Hepatocyte (in vitro differentiated cells): ENCODE results near the gene CPEB4. TPM values are rescaled to one million over a fixed set of nuclear protein-coding genes. Genes with fewer than 3 reads are reported as not detected.

Experiments used
- DNase-seq: peaks from one replicate; pipeline ENCODE4 v3.0.0-alpha.2; 2016; ENCODE audit warnings: low spot score
- H2AFZ ChIP-seq: fragments of 200-600 bp; sonication (generic); 2 replicates; pipeline ENCODE4 v1.6.0; 2016; ENCODE audit warnings: antibody characterized with exemption, mild to moderate bottlenecking
- H3K27ac ChIP-seq: fragments of 200-600 bp; sonication (generic); 2 replicates; pipeline ENCODE4 v1.5.1; 2016; ENCODE audit warnings: mild to moderate bottlenecking
- H3K27me3 ChIP-seq: fragments of 200-600 bp; sonication (generic); 2 replicates; pipeline ENCODE4 v1.6.1; 2016
- H3K36me3 ChIP-seq: fragments of 200-600 bp; sonication (generic); replicated peaks from 2 replicates; pipeline ENCODE4 v1.5.1; 2016; ENCODE audit warnings: low read depth; ENCODE audit not compliant: insufficient read depth
- H3K4me1 ChIP-seq: fragments of 200-600 bp; sonication (generic); 2 replicates; pipeline ENCODE4 v1.5.1; 2016; ENCODE audit warnings: mild to moderate bottlenecking, moderate library complexity; ENCODE audit not compliant: insufficient read depth
- H3K4me2 ChIP-seq: fragments of 200-600 bp; sonication (generic); 2 replicates; pipeline ENCODE4 v1.6.0; 2016
- H3K4me3 ChIP-seq: fragments of 200-600 bp; sonication (generic); 2 replicates; pipeline ENCODE4 v1.5.1; 2016; ENCODE audit warnings: mild to moderate bottlenecking
- H3K79me2 ChIP-seq: fragments of 200-600 bp; sonication (generic); 2 replicates; pipeline ENCODE4 v1.6.0; 2017; ENCODE audit warnings: mild to moderate bottlenecking
- H3K9me2 ChIP-seq: fragments of 200-600 bp; sonication (generic); replicated peaks from 2 replicates; pipeline ENCODE4 v1.6.0; 2017; ENCODE audit warnings: mild to moderate bottlenecking; ENCODE audit not compliant: insufficient read depth
- H3K9me3 ChIP-seq: fragments of 200-600 bp; sonication (generic); 2 replicates; pipeline ENCODE4 v1.5.1; 2016; ENCODE audit warnings: low read depth, mild to moderate bottlenecking
- H4K20me1 ChIP-seq: fragments of 200-600 bp; sonication (generic); 2 replicates; pipeline ENCODE4 v1.6.0; 2016; ENCODE audit warnings: mild to moderate bottlenecking; ENCODE audit not compliant: insufficient read depth, poor library complexity, severe bottlenecking
- EZH2 ChIP-seq: fragments of 200-600 bp; sonication (generic); IDR thresholded peaks from 2 replicates; pipeline ENCODE4 v1.6.1; 2016; ENCODE audit warnings: antibody characterized with exemption, mild to moderate bottlenecking, borderline replicate concordance
- EZH2phosphoT487 ChIP-seq: fragments of 200-600 bp; sonication (generic); IDR thresholded peaks from one replicate; pipeline ENCODE4 v1.6.1; 2018; ENCODE audit warnings: antibody characterized with exemption, mild to moderate bottlenecking, low read depth, moderate library complexity; ENCODE audit not compliant: unreplicated experiment, severe bottlenecking
- WGBS: methylation state at CpG from one replicate; pipeline ENCODE4 v1.1.6; 2016; ENCODE audit warnings: low lambda C conversion rate; ENCODE audit errors: missing lambda C conversion rate; 5-methylcytosine and 5-hydroxymethylcytosine counted together
- polyA plus RNA-seq: library from polyadenylated mRNA; unstranded; fragments of >200 nt; fragmentation: Nextera tagmentation; extraction: Ambion mirVana; gene quantifications from 2 replicates; pipeline ENCODE4 v1.2.1, GENCODE V29; 2016
- total RNA-seq: library from RNA; depleted of rRNA; stranded (reverse); fragments of >200 nt; gene quantifications from 2 replicates; pipeline ENCODE4 v1.2.3, GENCODE V29; 2014
- TF ChIP-seq, protein P1 (sequence below): fragments of 200-600 bp; sonication (generic); IDR thresholded peaks from 2 replicates; pipeline ENCODE4 v1.5.1; 2016; ENCODE audit warnings: antibody characterized with exemption, mild to moderate bottlenecking; ENCODE audit not compliant: poor library complexity

CPEB4 gene
- total and polyA plus RNA-seq, 2 experiments from 2014 or later = 13.3 to 49.2 TPM

DNA sequence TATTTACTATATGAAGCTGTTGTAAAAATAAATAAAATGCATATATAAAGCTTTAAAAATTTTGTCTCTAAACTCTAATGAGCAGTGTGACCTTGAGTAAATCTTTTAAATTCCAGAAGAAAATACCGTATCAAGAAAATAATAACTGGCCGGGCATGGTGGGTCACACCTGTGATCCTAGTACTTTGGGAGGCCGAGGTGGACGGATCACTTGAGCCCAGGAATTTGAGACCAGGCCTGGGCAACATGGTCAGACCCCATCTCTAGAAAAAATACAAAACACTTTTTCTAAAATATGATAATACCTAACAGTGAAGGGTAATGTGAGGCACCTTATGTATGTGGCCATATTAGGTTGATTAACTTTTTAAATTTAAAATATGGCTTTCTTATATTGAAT lies 8.5 kb downstream of the CPEB4 start:
- 98% methylated on average over 4 of the region's 4 CpGs for WGBS
- Histone ChIP-seq H3K4me2 (no peak overlapping the region), H3K79me2 (peaks cover 100% of the 10 kb centered on the region), H3K27ac (no peak overlapping the region), H3K9me3 (no peaks in the 10 kb centered on the region), H3K36me3 (no peaks in the 10 kb centered on the region), H3K27me3 (no peaks in the 10 kb centered on the region), H2AFZ (no peak overlapping the region), H3K4me3 (no peak overlapping the region), H3K4me1 (no peaks in the 10 kb centered on the region), H4K20me1 (peaks cover 55% of the 10 kb centered on the region), H3K9me2 (no peaks in the 10 kb centered on the region)
- no peak for DNase-seq
- TF ChIP-seq EZH2 = no peak
- no peak for TF ChIP-seq EZH2phosphoT487
- TF ChIP-seq, protein P1, sequence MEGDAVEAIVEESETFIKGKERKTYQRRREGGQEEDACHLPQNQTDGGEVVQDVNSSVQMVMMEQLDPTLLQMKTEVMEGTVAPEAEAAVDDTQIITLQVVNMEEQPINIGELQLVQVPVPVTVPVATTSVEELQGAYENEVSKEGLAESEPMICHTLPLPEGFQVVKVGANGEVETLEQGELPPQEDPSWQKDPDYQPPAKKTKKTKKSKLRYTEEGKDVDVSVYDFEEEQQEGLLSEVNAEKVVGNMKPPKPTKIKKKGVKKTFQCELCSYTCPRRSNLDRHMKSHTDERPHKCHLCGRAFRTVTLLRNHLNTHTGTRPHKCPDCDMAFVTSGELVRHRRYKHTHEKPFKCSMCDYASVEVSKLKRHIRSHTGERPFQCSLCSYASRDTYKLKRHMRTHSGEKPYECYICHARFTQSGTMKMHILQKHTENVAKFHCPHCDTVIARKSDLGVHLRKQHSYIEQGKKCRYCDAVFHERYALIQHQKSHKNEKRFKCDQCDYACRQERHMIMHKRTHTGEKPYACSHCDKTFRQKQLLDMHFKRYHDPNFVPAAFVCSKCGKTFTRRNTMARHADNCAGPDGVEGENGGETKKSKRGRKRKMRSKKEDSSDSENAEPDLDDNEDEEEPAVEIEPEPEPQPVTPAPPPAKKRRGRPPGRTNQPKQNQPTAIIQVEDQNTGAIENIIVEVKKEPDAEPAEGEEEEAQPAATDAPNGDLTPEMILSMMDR = no peak

DNA sequence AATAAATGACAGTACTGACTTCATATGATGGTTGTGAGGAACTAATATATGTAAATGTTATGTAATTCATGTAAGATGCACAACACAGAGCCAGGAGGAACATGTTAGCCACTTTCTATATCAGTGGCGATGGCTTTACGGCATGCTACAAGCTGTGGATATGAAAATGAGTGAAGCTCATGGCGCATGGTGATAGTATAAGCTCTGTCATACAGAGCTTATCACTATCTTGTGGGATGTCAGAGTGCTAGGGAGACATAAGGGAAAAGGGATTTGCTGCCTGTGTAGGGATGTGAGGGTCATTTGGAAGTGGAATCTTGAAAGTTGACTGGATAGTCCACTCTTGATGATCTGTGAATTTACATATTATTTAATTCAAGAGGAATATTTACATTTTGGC lies 13.6 kb downstream of the CPEB4 start:
- DNase-seq = no peak
- WGBS = 93% methylated on average over 3 of the region's 3 CpGs
- H3K27me3 ChIP-seq = no peaks in the 10 kb centered on the region
- no peak overlapping the region for H3K4me3 ChIP-seq
- no peaks in the 10 kb centered on the region for H3K36me3 ChIP-seq
- H3K79me2 ChIP-seq = peaks cover 97% of the 10 kb centered on the region
- H4K20me1 ChIP-seq = peaks cover 63% of the 10 kb centered on the region
- H3K9me2 ChIP-seq = no peaks in the 10 kb centered on the region
- no peaks in the 10 kb centered on the region for H3K9me3 ChIP-seq
- H2AFZ ChIP-seq = no peak overlapping the region
- no peaks in the 10 kb centered on the region for H3K4me1 ChIP-seq
- H3K27ac ChIP-seq = no peak overlapping the region
- H3K4me2 ChIP-seq = no peak overlapping the region
- TF ChIP-seq, protein P1 = no peak
- no peak for TF ChIP-seq EZH2
- TF ChIP-seq EZH2phosphoT487 = no peak

DNA sequence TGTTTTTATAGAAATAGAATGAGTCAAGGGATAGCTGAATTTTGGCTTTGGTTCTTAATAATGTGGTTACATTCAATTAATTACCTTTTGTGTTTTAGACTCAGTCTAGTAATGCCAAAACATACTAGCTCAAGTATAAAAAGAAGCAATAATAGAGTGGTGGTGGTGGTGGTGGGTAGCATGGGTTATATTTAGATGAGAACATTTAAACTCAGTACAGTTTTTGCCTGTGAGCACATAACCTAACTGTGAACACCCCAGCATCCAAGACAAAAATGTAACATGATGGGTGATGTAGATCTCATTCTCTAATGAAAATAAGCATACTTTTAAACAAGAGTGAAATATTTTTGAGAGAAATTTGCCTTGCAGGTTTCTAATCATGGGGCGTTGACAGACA lies 14.2 kb downstream of the CPEB4 start:
- Histone ChIP-seq H3K9me3 (no peaks in the 10 kb centered on the region), H3K4me2 (no peak overlapping the region), H3K27ac (no peak overlapping the region), H3K4me3 (no peak overlapping the region), H3K27me3 (no peaks in the 10 kb centered on the region), H3K79me2 (peaks cover 97% of the 10 kb centered on the region), H2AFZ (no peak overlapping the region), H3K9me2 (no peaks in the 10 kb centered on the region), H3K4me1 (no peaks in the 10 kb centered on the region), H3K36me3 (no peaks in the 10 kb centered on the region), H4K20me1 (peaks cover 63% of the 10 kb centered on the region)
- 92% methylated on average over 1 of the region's 1 CpG for WGBS
- DNase-seq = no peak
- TF ChIP-seq EZH2 (no peak), EZH2phosphoT487 (no peak)
- TF ChIP-seq, protein P1 = no peak

DNA sequence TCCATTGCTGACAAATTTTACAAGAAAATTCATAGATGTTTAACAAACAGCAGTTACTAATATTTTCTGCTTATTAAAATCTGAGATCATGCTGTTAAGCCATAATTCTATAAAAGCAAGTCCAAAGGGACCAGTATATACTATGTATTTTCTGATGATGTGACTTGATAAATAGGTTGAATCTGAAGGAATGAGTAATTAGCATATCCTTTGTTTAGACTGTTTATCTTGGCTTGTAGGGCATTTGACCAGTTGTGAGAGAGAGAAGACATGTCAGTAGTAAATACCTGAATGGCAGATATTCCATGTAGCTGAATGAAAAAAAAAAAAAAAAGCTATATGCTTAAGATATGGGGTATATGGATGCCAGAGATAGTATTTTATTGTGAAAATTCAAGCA lies 14.6 kb downstream of the CPEB4 start:
- no peaks in the 10 kb centered on the region for H3K36me3 ChIP-seq
- no peaks in the 10 kb centered on the region for H3K9me3 ChIP-seq
- H3K27ac ChIP-seq = no peak overlapping the region
- H2AFZ ChIP-seq = no peak overlapping the region
- peaks cover 63% of the 10 kb centered on the region for H4K20me1 ChIP-seq
- H3K4me3 ChIP-seq = no peak overlapping the region
- H3K4me2 ChIP-seq = no peak overlapping the region
- no peak for DNase-seq
- TF ChIP-seq, protein P1 = no peak
- TF ChIP-seq EZH2phosphoT487 (no peak), EZH2 (no peak)
- no peaks in the 10 kb centered on the region for H3K27me3 ChIP-seq
- H3K79me2 ChIP-seq = peaks cover 97% of the 10 kb centered on the region
- no peaks in the 10 kb centered on the region for H3K9me2 ChIP-seq
- H3K4me1 ChIP-seq = no peaks in the 10 kb centered on the region
